GM21717 (cell line): ENCODE results near the gene SRCAP.
"Not testable (repeated sequence)": the region's sequence is repeated elsewhere in the genome, so short reads cannot be mapped to it uniquely, and the experiment has no call there.

Source experiments
- ATAC-seq: cut with Tn5 transposase; IDR thresholded peaks from one replicate; pipeline ENCODE4 v1.9.1; 2021; ENCODE audit warnings: mild to moderate bottlenecking, moderate library complexity; ENCODE audit not compliant: unreplicated experiment

The SRCAP gene

GRCh38 chr16:30697264-30698138 is 1.5 kb upstream of the SRCAP start:
- no peak for ATAC-seq

GRCh38 chr16:30698139-30698815 is 694 bp upstream of the SRCAP start:
- peak; percentile 67 for ATAC-seq

- ATAC-seq, result no peak
Measured at GRCh38 chr16:30699615-30700099, 686 bp downstream of the SRCAP start.

- ATAC-seq, result no peak
Measured at GRCh38 chr16:30700491-30700890, 1.5 kb downstream of the SRCAP start.

- no peak for ATAC-seq
Measured at GRCh38 chr16:30700971-30701370, 2.0 kb downstream of the SRCAP start.

GRCh38 chr16:30703071-30703470 is 4.1 kb downstream of the SRCAP start:
- ATAC-seq, result not testable (repeated sequence)

GRCh38 chr16:30703971-30704370 is 5.0 kb downstream of the SRCAP start:
- no peak for ATAC-seq

GRCh38 chr16:30706046-30706445 is 7.1 kb downstream of the SRCAP start:
- no peak for ATAC-seq

- no peak for ATAC-seq
Measured at GRCh38 chr16:30710971-30711370, 12.0 kb downstream of the SRCAP start.

GRCh38 chr16:30711712-30712111 is 12.7 kb downstream of the SRCAP start:
- ATAC-seq, result no peak

GRCh38 chr16:30715750-30716445 is 16.9 kb downstream of the SRCAP start:
- no peak for ATAC-seq

GRCh38 chr16:30720086-30720485 is 21.1 kb downstream of the SRCAP start:
- ATAC-seq, result no peak

- ATAC-seq, result no peak
Measured at GRCh38 chr16:30720694-30721093, 21.7 kb downstream of the SRCAP start.

- ATAC-seq, result no peak
Measured at GRCh38 chr16:30721167-30721566, 22.2 kb downstream of the SRCAP start.

GRCh38 chr16:30721606-30722005 is 22.6 kb downstream of the SRCAP start:
- ATAC-seq, result no peak

- ATAC-seq, result no peak
Measured at GRCh38 chr16:30722443-30722842, 23.5 kb downstream of the SRCAP start.

GRCh38 chr16:30722916-30723315 is 23.9 kb downstream of the SRCAP start:
- no peak for ATAC-seq

- no peak for ATAC-seq
Measured at GRCh38 chr16:30723725-30724355, 24.9 kb downstream of the SRCAP start.

GRCh38 chr16:30724641-30725417 is 25.9 kb downstream of the SRCAP start:
- no peak for ATAC-seq

- no peak for ATAC-seq
Measured at GRCh38 chr16:30725418-30725792, 26.4 kb downstream of the SRCAP start.
